OCI-LY7 (cell line): ENCODE results near the gene MOK.

ENCODE experiments used
- CTCF ChIP-seq: fragments of 200-600 bp; sonication (generic); conservative IDR thresholded peaks from 2 replicates; pipeline ENCODE4 v1.5.1; 2014; ENCODE audit warnings: mild to moderate bottlenecking, antibody characterized with exemption, low read length, moderate library complexity, mixed read lengths
- EZH2phosphoT487 ChIP-seq: fragments of 200-600 bp; sonication (generic); IDR thresholded peaks from 2 replicates; pipeline ENCODE4 v1.6.1; 2018; ENCODE audit warnings: low read depth, borderline replicate concordance, mild to moderate bottlenecking, mixed run types, antibody characterized with exemption, low read length, moderate library complexity, mixed read lengths

GRCh38 chr14:102264775-102265174, 40.2 kb downstream of the MOK start:
- TF ChIP-seq CTCF (no peak), EZH2phosphoT487 (no peak)
